ENCODE measurements around the gene DAPK1. TPM values are rescaled to one million over a fixed set of nuclear protein-coding genes. Genes with fewer than 3 reads are reported as not detected.

Gene DAPK1
- total and polyA plus RNA-seq, 4 donors, result 33.0 to 301 (median 94.1) TPM

DNA sequence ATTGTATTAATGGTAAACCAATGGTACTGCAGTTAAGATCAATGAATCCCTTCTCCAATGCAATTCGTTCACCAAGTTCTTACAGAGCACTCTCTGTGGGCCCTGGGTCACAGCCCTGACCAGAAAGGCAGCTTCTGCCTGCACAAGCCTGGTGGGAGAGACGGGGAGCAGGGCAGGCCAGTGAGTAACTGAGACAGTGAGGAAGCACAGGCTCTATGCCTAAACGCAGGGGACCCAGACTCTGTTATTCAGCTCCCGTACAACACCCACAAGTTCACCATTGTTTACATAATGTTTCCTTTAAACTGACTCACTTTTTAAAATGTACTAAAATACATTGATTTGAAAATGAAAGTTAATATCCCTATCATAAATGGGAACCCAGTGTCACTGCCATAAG lies 187.8 kb downstream of the DAPK1 start:
- H3K4me1 ChIP-seq (ENCODE audit: control insufficient read depth in 5 of 5, insufficient read depth in 5 of 5, low read length in 5 of 5), result peaks cover 0 to 3% (median 0%) of the 10 kb centered on the region in 5 donors
- H3K27me3 ChIP-seq (ENCODE audit: control insufficient read depth in 3 of 3, insufficient read depth in 3 of 3, low read length in 2 of 3), result no peaks in the 10 kb centered on the region
- TF ChIP-seq, protein P1, sequence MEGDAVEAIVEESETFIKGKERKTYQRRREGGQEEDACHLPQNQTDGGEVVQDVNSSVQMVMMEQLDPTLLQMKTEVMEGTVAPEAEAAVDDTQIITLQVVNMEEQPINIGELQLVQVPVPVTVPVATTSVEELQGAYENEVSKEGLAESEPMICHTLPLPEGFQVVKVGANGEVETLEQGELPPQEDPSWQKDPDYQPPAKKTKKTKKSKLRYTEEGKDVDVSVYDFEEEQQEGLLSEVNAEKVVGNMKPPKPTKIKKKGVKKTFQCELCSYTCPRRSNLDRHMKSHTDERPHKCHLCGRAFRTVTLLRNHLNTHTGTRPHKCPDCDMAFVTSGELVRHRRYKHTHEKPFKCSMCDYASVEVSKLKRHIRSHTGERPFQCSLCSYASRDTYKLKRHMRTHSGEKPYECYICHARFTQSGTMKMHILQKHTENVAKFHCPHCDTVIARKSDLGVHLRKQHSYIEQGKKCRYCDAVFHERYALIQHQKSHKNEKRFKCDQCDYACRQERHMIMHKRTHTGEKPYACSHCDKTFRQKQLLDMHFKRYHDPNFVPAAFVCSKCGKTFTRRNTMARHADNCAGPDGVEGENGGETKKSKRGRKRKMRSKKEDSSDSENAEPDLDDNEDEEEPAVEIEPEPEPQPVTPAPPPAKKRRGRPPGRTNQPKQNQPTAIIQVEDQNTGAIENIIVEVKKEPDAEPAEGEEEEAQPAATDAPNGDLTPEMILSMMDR (IDR thresholded peaks at IDR 0.05; ENCODE audit: control extremely low read depth, extremely low read depth), result no peak
- ATAC-seq (ENCODE audit: insufficient read depth, low FRiP score), result no peak
- no peak for DNase-seq
- H3K9ac ChIP-seq (ENCODE audit: insufficient read depth in 1 of 2, low read length in 2 of 2), result no peak overlapping the region
- H3K4me3 ChIP-seq, result no peak overlapping the region
- WGBS, 2 donors, result 51 to 68% methylated on average over 4 of the region's 4 CpGs
- no peaks in the 10 kb centered on the region for H3K9me3 ChIP-seq (ENCODE audit: control insufficient read depth in 4 of 4, insufficient read depth in 3 of 4, low read length in 3 of 4)
- H3K36me3 ChIP-seq (ENCODE audit: control insufficient read depth in 4 of 4, insufficient read depth in 4 of 4, low read length in 4 of 4), result peaks cover 0 to 48% (median 26%) of the 10 kb centered on the region in 4 donors
- peak overlapping the region in 1 of 2 donors; percentile 57 for H3K27ac ChIP-seq (ENCODE audit: low read depth in 1 of 2, low read length in 1 of 2)

DNA sequence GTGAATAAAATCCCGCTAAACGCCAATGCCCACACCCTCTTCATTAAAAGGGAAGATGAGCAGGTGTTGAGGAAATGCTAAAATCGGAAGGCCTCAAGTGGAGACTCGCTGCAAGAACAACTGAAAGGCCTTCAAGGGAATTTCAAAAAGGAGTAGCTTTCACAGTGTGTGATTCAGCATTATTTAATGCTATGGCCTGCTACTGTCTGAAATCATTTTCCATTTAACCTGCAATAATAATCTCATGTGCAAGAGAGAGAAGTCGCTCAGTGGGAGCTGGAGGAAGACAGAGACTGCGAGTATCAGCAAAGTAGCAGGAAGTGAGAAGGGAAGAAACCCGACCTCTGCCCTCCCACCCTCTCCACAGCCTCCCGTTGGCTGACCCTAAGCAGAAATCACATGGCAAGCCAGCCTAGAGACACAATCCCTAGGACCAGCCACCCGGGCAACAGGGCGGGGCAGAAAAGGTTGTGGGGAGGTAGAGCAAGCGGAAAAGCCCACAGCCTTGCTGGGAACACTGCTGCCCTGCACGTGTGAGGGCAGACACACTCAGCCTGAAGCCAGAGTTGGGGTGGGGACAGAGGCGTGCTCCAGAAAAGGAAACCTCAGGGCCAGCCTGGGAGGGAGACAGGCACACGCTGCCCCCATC lies 188.3 kb downstream of the DAPK1 start:
- WGBS, 2 donors, result 46 to 59% methylated on average over 14 of the region's 14 CpGs

DNA sequence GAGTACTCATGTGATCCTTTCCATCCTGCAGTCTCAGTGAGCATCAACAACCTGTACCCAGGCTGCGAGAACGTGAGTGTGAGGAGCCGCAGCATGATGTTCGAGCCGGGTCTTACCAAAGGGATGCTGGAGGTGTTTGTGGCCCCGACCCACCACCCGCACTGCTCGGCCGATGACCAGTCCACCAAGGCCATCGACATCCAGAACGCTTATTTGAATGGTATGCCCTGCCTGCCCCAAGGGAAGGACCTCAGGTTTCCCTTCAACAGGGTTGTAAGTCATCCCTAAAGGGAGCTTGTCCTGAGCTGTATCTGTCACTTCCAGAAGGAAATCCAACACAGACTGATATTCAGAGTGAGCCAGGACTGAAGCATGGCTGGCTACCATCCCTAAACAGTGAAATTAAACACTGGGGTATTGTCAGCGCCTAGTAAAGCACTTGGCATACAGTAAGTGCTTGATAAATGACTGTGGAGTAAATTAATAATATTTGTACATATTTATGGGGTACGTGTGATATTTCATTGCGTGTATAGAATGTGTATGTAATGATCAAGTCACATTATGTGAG lies 188.9 kb downstream of the DAPK1 start:
- Histone ChIP-seq H3K9me3 (ENCODE audit: control insufficient read depth in 4 of 4, insufficient read depth in 3 of 4, low read length in 3 of 4) (no peaks in the 10 kb centered on the region), H3K27ac (ENCODE audit: low read depth in 1 of 2, low read length in 1 of 2) (no peak overlapping the region), H3K4me1 (ENCODE audit: control insufficient read depth in 5 of 5, insufficient read depth in 5 of 5, low read length in 5 of 5) (peaks cover 0 to 3% (median 0%) of the 10 kb centered on the region in 5 donors), H3K9ac (ENCODE audit: insufficient read depth in 1 of 2, low read length in 2 of 2) (no peak overlapping the region), H3K4me3 (no peak overlapping the region), H3K27me3 (ENCODE audit: control insufficient read depth in 3 of 3, insufficient read depth in 3 of 3, low read length in 2 of 3) (no peaks in the 10 kb centered on the region), H3K36me3 (ENCODE audit: control insufficient read depth in 4 of 4, insufficient read depth in 4 of 4, low read length in 4 of 4) (peaks cover 0 to 40% (median 24%) of the 10 kb centered on the region in 4 donors)
- TF ChIP-seq, protein P1 (IDR thresholded peaks at IDR 0.05; ENCODE audit: control extremely low read depth, extremely low read depth), result no peak
- DNase-seq (no peak), ATAC-seq (ENCODE audit: insufficient read depth, low FRiP score) (no peak)
- WGBS, 2 donors, result 96 to 99% methylated on average over 14 of the region's 14 CpGs

More for the DNA sequence above, 188.3 kb downstream of the DAPK1 start:
- TF ChIP-seq, protein P1 (IDR thresholded peaks at IDR 0.05; ENCODE audit: control extremely low read depth, extremely low read depth), result no peak
- no peak overlapping the region for H3K4me3 ChIP-seq
- no peaks in the 10 kb centered on the region for H3K27me3 ChIP-seq (ENCODE audit: control insufficient read depth in 3 of 3, insufficient read depth in 3 of 3, low read length in 2 of 3)
- no peaks in the 10 kb centered on the region for H3K9me3 ChIP-seq (ENCODE audit: control insufficient read depth in 4 of 4, insufficient read depth in 3 of 4, low read length in 3 of 4)
- DNase-seq (no peak), ATAC-seq (ENCODE audit: insufficient read depth, low FRiP score) (peak; percentile 71)
- peaks cover 0 to 45% (median 28%) of the 10 kb centered on the region in 4 donors for H3K36me3 ChIP-seq (ENCODE audit: control insufficient read depth in 4 of 4, insufficient read depth in 4 of 4, low read length in 4 of 4)
- H3K9ac ChIP-seq (ENCODE audit: insufficient read depth in 1 of 2, low read length in 2 of 2), result no peak overlapping the region
- no peak overlapping the region for H3K27ac ChIP-seq (ENCODE audit: low read depth in 1 of 2, low read length in 1 of 2)
- peaks cover 0 to 3% (median 0%) of the 10 kb centered on the region in 5 donors for H3K4me1 ChIP-seq (ENCODE audit: control insufficient read depth in 5 of 5, insufficient read depth in 5 of 5, low read length in 5 of 5)

All from lung (tissue), 12 donors.